Measurements from ENCODE around the gene TFCP2. TPM values are rescaled to one million over a fixed set of nuclear protein-coding genes. Genes with fewer than 3 reads are reported as not detected.

Gene TFCP2
- polyA plus RNA-seq, 3 donors = 7.1 to 25.4 (median 14.2) TPM

GRCh38 chr12:51195841-51196240, 22.9 kb upstream of the TFCP2 start:
- no peak overlapping the region for H3K9ac ChIP-seq (ENCODE audit: insufficient read depth, low read length, poor library complexity, severe bottlenecking)
- no peak overlapping the region for H3K27ac ChIP-seq (ENCODE audit: low read depth in 1 of 2, low read length in 2 of 2)
- H3K27me3 ChIP-seq (ENCODE audit: control insufficient read depth in 2 of 2, insufficient read depth in 2 of 2, low read length in 2 of 2) = no peaks in the 10 kb centered on the region
- no peak overlapping the region for H3K4me2 ChIP-seq (replicated peaks; ENCODE audit: extremely low read depth, low read length, poor library complexity, severe bottlenecking)
- DNase-seq = no peak
- no peak overlapping the region for H3K4me3 ChIP-seq (replicated peaks in 1 of 3; ENCODE audit: low read depth in 2 of 3, low read length in 3 of 3)
- H3K79me2 ChIP-seq (ENCODE audit: insufficient read depth, low read length) = no peaks in the 10 kb centered on the region
- peaks cover 1 to 4% of the 10 kb centered on the region in 2 donors for H3K36me3 Mint-ChIP-seq
- WGBS (ENCODE audit: insufficient coverage) = 100% methylated on average over 5 of the region's 7 CpGs
- intact Hi-C loops (cut with micrococcal nuclease) = no loop called here
- H3K4me3 Mint-ChIP-seq = no peak overlapping the region
- no peak for TF ChIP-seq CTCF (IDR thresholded peaks at IDR 0.05)
- H4K20me1 ChIP-seq (ENCODE audit: insufficient read depth, low read length) = no peaks in the 10 kb centered on the region
- H3K4me1 ChIP-seq (ENCODE audit: control insufficient read depth in 1 of 2, insufficient read depth in 2 of 2, low read length in 2 of 2) = peaks cover 14 to 16% of the 10 kb centered on the region in 2 donors
- no peak overlapping the region for H2AFZ ChIP-seq (ENCODE audit: insufficient read depth, low read depth, low read length, poor library complexity, severe bottlenecking)
- H3K27me3 Mint-ChIP-seq (ENCODE audit: low read depth in 3 of 3) = peaks cover 0 to 1% (median 0%) of the 10 kb centered on the region in 3 donors
- peaks cover 17% of the 10 kb centered on the region for H3K4me1 Mint-ChIP-seq
- H3K9me3 ChIP-seq (replicated peaks in 1 of 2; ENCODE audit: control insufficient read depth in 1 of 2, insufficient read depth in 1 of 2, low read length in 2 of 2) = no peaks in the 10 kb centered on the region
- H3K27ac Mint-ChIP-seq = no peak overlapping the region
- no peaks in the 10 kb centered on the region for H3K36me3 ChIP-seq (replicated peaks in 1 of 2; ENCODE audit: control insufficient read depth in 1 of 2, insufficient read depth in 2 of 2, low read length in 2 of 2)
- no peaks in the 10 kb centered on the region for H3K9me3 Mint-ChIP-seq

- no peak for DNase-seq
- H3K27me3 Mint-ChIP-seq (ENCODE audit: low read depth in 3 of 3) = peaks cover 0 to 1% (median 0%) of the 10 kb centered on the region in 3 donors
- no peak for TF ChIP-seq CTCF (IDR thresholded peaks at IDR 0.05)
- Histone ChIP-seq H3K9me3 (replicated peaks in 1 of 2; ENCODE audit: control insufficient read depth in 1 of 2, insufficient read depth in 1 of 2, low read length in 2 of 2) (no peaks in the 10 kb centered on the region), H3K27me3 (ENCODE audit: control insufficient read depth in 2 of 2, insufficient read depth in 2 of 2, low read length in 2 of 2) (no peaks in the 10 kb centered on the region), H3K4me1 (ENCODE audit: control insufficient read depth in 1 of 2, insufficient read depth in 2 of 2, low read length in 2 of 2) (no peaks in the 10 kb centered on the region), H3K4me3 (replicated peaks in 1 of 3; ENCODE audit: low read depth in 2 of 3, low read length in 3 of 3) (no peak overlapping the region), H3K4me2 (replicated peaks; ENCODE audit: extremely low read depth, low read length, poor library complexity, severe bottlenecking) (no peak overlapping the region), H4K20me1 (ENCODE audit: insufficient read depth, low read length) (no peaks in the 10 kb centered on the region), H3K36me3 (replicated peaks in 1 of 2; ENCODE audit: control insufficient read depth in 1 of 2, insufficient read depth in 2 of 2, low read length in 2 of 2) (no peaks in the 10 kb centered on the region), H3K79me2 (ENCODE audit: insufficient read depth, low read length) (no peaks in the 10 kb centered on the region), H3K9ac (ENCODE audit: insufficient read depth, low read length, poor library complexity, severe bottlenecking) (no peak overlapping the region), H2AFZ (ENCODE audit: insufficient read depth, low read depth, low read length, poor library complexity, severe bottlenecking) (no peak overlapping the region), H3K27ac (ENCODE audit: low read depth in 1 of 2, low read length in 2 of 2) (no peak overlapping the region)
- H3K36me3 Mint-ChIP-seq = peaks cover 1 to 4% of the 10 kb centered on the region in 2 donors
- no peak overlapping the region for H3K27ac Mint-ChIP-seq
- intact Hi-C loops (cut with micrococcal nuclease) = no loop called here
- WGBS (ENCODE audit: insufficient coverage) = 95% methylated on average over 4 of the region's 5 CpGs
- no peak overlapping the region for H3K4me3 Mint-ChIP-seq
- H3K9me3 Mint-ChIP-seq = peaks cover 0 to 2% (median 0%) of the 10 kb centered on the region in 7 donors
- no peaks in the 10 kb centered on the region for H3K4me1 Mint-ChIP-seq
These were observed 19.3 kb upstream of the TFCP2 start for GRCh38 chr12:51192284-51192671.
